IPS DF 6.9 (cell line): ENCODE results near the gene CLTCL1.

ENCODE experiments used
- DNase-seq: peaks from one replicate; pipeline ENCODE4 v3.0.0-alpha.2; 2013; ENCODE audit warnings: low read depth, low spot score
- H3K27ac ChIP-seq: one replicate; pipeline ENCODE4 v1.5.1; 2013; ENCODE audit warnings: low read length, control low read depth
- H3K27me3 ChIP-seq: 2 replicates; pipeline ENCODE4 v1.6.1; 2013; ENCODE audit warnings: mild to moderate bottlenecking, low read length; ENCODE audit not compliant: control insufficient read depth, insufficient read depth
- H3K36me3 ChIP-seq: 2 replicates; pipeline ENCODE4 v1.6.1; 2013; ENCODE audit warnings: low read length; ENCODE audit not compliant: control insufficient read depth, insufficient read depth
- H3K4me1 ChIP-seq: 2 replicates; pipeline ENCODE4 v1.6.1; 2013; ENCODE audit warnings: low read length; ENCODE audit not compliant: control insufficient read depth, insufficient read depth
- H3K4me3 ChIP-seq: 2 replicates; pipeline ENCODE4 v1.5.1; 2013; ENCODE audit warnings: mild to moderate bottlenecking, low read length
- H3K9me3 ChIP-seq: 2 replicates; pipeline ENCODE4 v1.6.1; 2013; ENCODE audit warnings: low read length, inconsistent platforms; ENCODE audit not compliant: control insufficient read depth, insufficient read depth
- WGBS: extraction: QIAGEN DNeasy Blood & Tissue Kit; methylation state at CpG from one replicate; pipeline ENCODE4 v1.1.7; 2013; ENCODE audit warnings: mixed read lengths, missing lambda C conversion rate; ENCODE audit not compliant: insufficient read length, insufficient coverage; 5-methylcytosine and 5-hydroxymethylcytosine counted together

CLTCL1 gene

GRCh38 chr22:19196841-19197612, 94.5 kb downstream of the CLTCL1 start:
- H3K4me3 ChIP-seq, result no peak overlapping the region
- H3K9me3 ChIP-seq, result no peaks in the 10 kb centered on the region
- H3K27ac ChIP-seq, result no peak overlapping the region
- H3K36me3 ChIP-seq, result peaks cover 14% of the 10 kb centered on the region
- no peaks in the 10 kb centered on the region; the same call in 1 of the 2 replicates for H3K4me1 ChIP-seq
- no peak for DNase-seq
- no CpG with 5 or more reads among the region's 11 CpGs for WGBS
- H3K27me3 ChIP-seq, result no peaks in the 10 kb centered on the region

GRCh38 chr22:19195796-19196731, 95.5 kb downstream of the CLTCL1 start:
- H3K36me3 ChIP-seq, result peaks cover 14% of the 10 kb centered on the region
- H3K27ac ChIP-seq, result no peak overlapping the region
- DNase-seq, result no peak
- no peaks in the 10 kb centered on the region for H3K9me3 ChIP-seq
- no CpG with 5 or more reads among the region's 23 CpGs for WGBS
- no peak overlapping the region for H3K4me3 ChIP-seq
- H3K27me3 ChIP-seq, result no peaks in the 10 kb centered on the region
- H3K4me1 ChIP-seq, result no peaks in the 10 kb centered on the region; the same call in 1 of the 2 replicates

- no CpG with 5 or more reads among the region's 16 CpGs for WGBS
- H3K4me3 ChIP-seq, result no peak overlapping the region; the same call in 1 of the 2 replicates
- H3K4me1 ChIP-seq, result no peaks in the 10 kb centered on the region; the same call in 1 of the 2 replicates
- H3K27me3 ChIP-seq, result no peaks in the 10 kb centered on the region
- no peak for DNase-seq
- no peak overlapping the region for H3K27ac ChIP-seq
- H3K9me3 ChIP-seq, result no peaks in the 10 kb centered on the region
- H3K36me3 ChIP-seq, result peaks cover 14% of the 10 kb centered on the region
These were observed 96.6 kb downstream of the CLTCL1 start for GRCh38 chr22:19194766-19195536.

GRCh38 chr22:19193879-19194278, 97.6 kb downstream of the CLTCL1 start:
- peaks cover 11% of the 10 kb centered on the region for H3K36me3 ChIP-seq
- H3K4me1 ChIP-seq, result no peaks in the 10 kb centered on the region; the same call in 1 of the 2 replicates
- no peaks in the 10 kb centered on the region for H3K9me3 ChIP-seq
- no peak for DNase-seq
- H3K27ac ChIP-seq, result no peak overlapping the region
- WGBS, result no CpG with 5 or more reads among the region's 6 CpGs
- no peak overlapping the region for H3K4me3 ChIP-seq
- no peaks in the 10 kb centered on the region for H3K27me3 ChIP-seq

DNA sequence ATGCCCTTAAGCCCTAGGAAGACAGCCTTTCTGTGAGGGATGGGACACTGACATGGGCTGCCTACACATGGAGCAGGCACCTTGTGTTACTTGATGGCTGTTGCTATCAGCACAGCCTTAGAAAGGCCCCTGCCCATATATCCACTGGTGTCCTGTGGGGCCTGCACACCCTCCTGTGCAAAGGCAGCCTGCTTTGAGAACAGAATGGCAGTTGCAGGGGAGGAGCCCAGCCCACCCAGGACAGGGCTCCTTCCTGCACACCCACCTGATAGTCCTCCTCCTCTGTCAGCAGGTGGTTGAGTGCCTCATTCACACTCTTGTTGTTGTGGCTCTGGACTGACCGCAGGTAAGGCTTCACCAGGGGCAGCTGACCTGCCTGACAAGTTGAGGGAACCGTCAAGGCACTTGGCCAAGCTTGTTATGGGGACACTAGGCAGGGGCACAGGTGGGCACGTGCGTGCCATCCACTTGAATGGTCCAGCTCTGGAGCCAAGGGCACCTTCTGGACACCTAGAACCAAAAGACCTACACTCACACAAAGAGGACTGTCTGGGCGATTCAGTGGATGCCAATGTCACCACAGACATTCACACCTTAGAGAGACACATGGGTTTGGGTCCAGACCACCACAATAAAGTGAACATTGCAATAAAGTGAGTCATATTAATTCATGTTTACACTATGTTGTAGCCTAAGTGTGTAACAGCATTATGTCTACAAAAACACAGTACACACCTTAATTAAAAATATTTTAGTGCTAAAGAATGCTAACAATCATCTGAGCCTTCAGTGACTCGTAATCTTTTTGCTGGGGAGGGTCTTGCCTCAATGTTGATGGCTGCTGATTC, 103.6 kb downstream of the CLTCL1 start:
- H3K4me3 ChIP-seq, result no peak overlapping the region; the same call in 1 of the 2 replicates
- H3K4me1 ChIP-seq, result no peaks in the 10 kb centered on the region
- 0 out of 2 replicates have a peak, but pooled peaks cover 4% of the 10 kb centered on the region for H3K36me3 ChIP-seq
- DNase-seq, result no peak
- no peaks in the 10 kb centered on the region for H3K27me3 ChIP-seq
- no peak overlapping the region for H3K27ac ChIP-seq
- H3K9me3 ChIP-seq, result no peaks in the 10 kb centered on the region
- WGBS, result no CpG with 5 or more reads among the region's 6 CpGs

GRCh38 chr22:19184276-19184997, 107.1 kb downstream of the CLTCL1 start:
- no CpG with 5 or more reads among the region's 20 CpGs for WGBS
- Histone ChIP-seq H3K36me3 (0 out of 2 replicates have a peak, but pooled peaks cover 3% of the 10 kb centered on the region), H3K4me1 (no peaks in the 10 kb centered on the region), H3K27me3 (no peaks in the 10 kb centered on the region), H3K27ac (no peak overlapping the region), H3K4me3 (no peak overlapping the region), H3K9me3 (no peaks in the 10 kb centered on the region)
- no peak for DNase-seq

DNA sequence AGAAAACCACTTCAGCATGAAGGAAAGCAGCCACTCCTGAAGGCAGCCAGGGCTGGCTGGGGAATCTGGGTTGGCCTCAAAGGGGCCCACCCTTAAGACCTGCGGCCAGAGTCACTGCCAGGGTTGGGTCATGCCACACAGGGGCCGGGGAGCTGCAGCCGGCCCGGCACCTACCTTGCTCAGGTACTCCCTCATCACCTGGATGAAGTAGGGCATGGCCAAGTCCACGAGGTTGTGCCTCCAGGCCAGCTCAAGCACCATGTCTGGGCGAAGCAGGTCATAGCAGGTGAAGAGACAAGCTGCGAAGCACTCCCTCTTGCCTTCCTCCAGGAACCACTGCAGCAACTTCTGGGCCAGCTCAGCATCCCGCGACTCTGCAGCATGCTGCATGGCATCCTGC, 108.3 kb downstream of the CLTCL1 start:
- Histone ChIP-seq H3K27ac (no peak overlapping the region), H3K4me3 (no peak overlapping the region), H3K9me3 (no peaks in the 10 kb centered on the region), H3K27me3 (no peaks in the 10 kb centered on the region), H3K36me3 (0 out of 2 replicates have a peak, but pooled peaks cover 3% of the 10 kb centered on the region), H3K4me1 (no peaks in the 10 kb centered on the region)
- WGBS, result no CpG with 5 or more reads among the region's 9 CpGs
- no peak for DNase-seq

- Histone ChIP-seq H3K36me3 (0 out of 2 replicates have a peak, but pooled peaks cover 2% of the 10 kb centered on the region), H3K9me3 (no peaks in the 10 kb centered on the region), H3K4me1 (no peaks in the 10 kb centered on the region), H3K27ac (no peak overlapping the region), H3K27me3 (no peaks in the 10 kb centered on the region), H3K4me3 (no peak overlapping the region)
- WGBS, result no CpG with 5 or more reads among the region's 9 CpGs
- DNase-seq, result no peak
These were observed 108.9 kb downstream of the CLTCL1 start for GRCh38 chr22:19182472-19183157.
